ENCODE measurements around the gene DCP2. TPM values are rescaled to one million over a fixed set of nuclear protein-coding genes. Genes with fewer than 3 reads are reported as not detected.

DCP2 gene
- total RNA-seq, 1 donor, result 27.9 TPM

- Histone ChIP-seq H3K9me3 (ENCODE audit: low read depth, low read length) (no peaks in the 10 kb centered on the region), H3K27ac (ENCODE audit: low read depth, low read length) (no peak overlapping the region), H2AFZ (ENCODE audit: low read length) (no peak overlapping the region), H3K4me3 (ENCODE audit: insufficient read depth, low read length) (no peak overlapping the region), H3K36me3 (ENCODE audit: insufficient read depth, low read length) (no peaks in the 10 kb centered on the region), H3K27me3 (ENCODE audit: insufficient read depth, low read length) (no peaks in the 10 kb centered on the region), H3K4me1 (ENCODE audit: insufficient read depth, low read length) (peaks cover 10% of the 10 kb centered on the region), H3K4me2 (ENCODE audit: insufficient read depth, low read length) (no peak overlapping the region), H3K79me2 (ENCODE audit: insufficient read depth, low read length) (peaks cover 23% of the 10 kb centered on the region), H4K20me1 (ENCODE audit: insufficient read depth, low read length) (no peaks in the 10 kb centered on the region)
- TF ChIP-seq CTCF (IDR thresholded peaks at IDR 0.05; ENCODE audit: extremely low read depth, low read depth, low read length), result no peak
- no peak for DNase-seq (ENCODE audit: insufficient read length, low spot score, missing footprints)
Observed at GRCh38 chr5:112973904-112974303, 2.7 kb upstream of the DCP2 start.

- DNase-seq (ENCODE audit: insufficient read length, low spot score, missing footprints), result no peak
- Histone ChIP-seq H3K9me3 (ENCODE audit: low read depth, low read length) (no peaks in the 10 kb centered on the region), H3K27ac (ENCODE audit: low read depth, low read length) (no peak overlapping the region), H3K27me3 (ENCODE audit: insufficient read depth, low read length) (no peaks in the 10 kb centered on the region), H3K4me2 (ENCODE audit: insufficient read depth, low read length) (no peak overlapping the region), H3K79me2 (ENCODE audit: insufficient read depth, low read length) (peaks cover 33% of the 10 kb centered on the region), H2AFZ (ENCODE audit: low read length) (peak overlapping the region; percentile 32), H4K20me1 (ENCODE audit: insufficient read depth, low read length) (no peaks in the 10 kb centered on the region), H3K4me1 (ENCODE audit: insufficient read depth, low read length) (peaks cover 10% of the 10 kb centered on the region), H3K4me3 (ENCODE audit: insufficient read depth, low read length) (no peak overlapping the region), H3K36me3 (ENCODE audit: insufficient read depth, low read length) (no peaks in the 10 kb centered on the region)
- no peak for TF ChIP-seq CTCF (IDR thresholded peaks at IDR 0.05; ENCODE audit: extremely low read depth, low read depth, low read length)
Observed at GRCh38 chr5:112974901-112975300, 1.7 kb upstream of the DCP2 start.

- Histone ChIP-seq H3K4me1 (ENCODE audit: insufficient read depth, low read length) (peaks cover 10% of the 10 kb centered on the region), H3K4me3 (ENCODE audit: insufficient read depth, low read length) (peak overlapping the region; percentile 97), H2AFZ (ENCODE audit: low read length) (peak overlapping the region; percentile 97), H3K4me2 (ENCODE audit: insufficient read depth, low read length) (peak overlapping the region; percentile 85), H3K36me3 (ENCODE audit: insufficient read depth, low read length) (peaks cover under 1% of the 10 kb centered on the region), H3K79me2 (ENCODE audit: insufficient read depth, low read length) (peaks cover 43% of the 10 kb centered on the region), H3K27me3 (ENCODE audit: insufficient read depth, low read length) (no peaks in the 10 kb centered on the region), H3K27ac (ENCODE audit: low read depth, low read length) (peak overlapping the region; percentile 67), H4K20me1 (ENCODE audit: insufficient read depth, low read length) (no peaks in the 10 kb centered on the region), H3K9me3 (ENCODE audit: low read depth, low read length) (no peaks in the 10 kb centered on the region)
- no peak for TF ChIP-seq CTCF (IDR thresholded peaks at IDR 0.05; ENCODE audit: extremely low read depth, low read depth, low read length)
- no peak for DNase-seq (ENCODE audit: insufficient read length, low spot score, missing footprints)
Observed at GRCh38 chr5:112975721-112976431, 722 bp upstream of the DCP2 start.

- H4K20me1 ChIP-seq (ENCODE audit: insufficient read depth, low read length), result no peaks in the 10 kb centered on the region
- H3K4me2 ChIP-seq (ENCODE audit: insufficient read depth, low read length), result peak overlapping the region; percentile 85
- peaks cover 10% of the 10 kb centered on the region for H3K4me1 ChIP-seq (ENCODE audit: insufficient read depth, low read length)
- H3K27ac ChIP-seq (ENCODE audit: low read depth, low read length), result peak overlapping the region; percentile 85
- peak overlapping the region; percentile 97 for H3K4me3 ChIP-seq (ENCODE audit: insufficient read depth, low read length)
- peak overlapping the region; percentile 97 for H2AFZ ChIP-seq (ENCODE audit: low read length)
- H3K36me3 ChIP-seq (ENCODE audit: insufficient read depth, low read length), result peaks cover 11% of the 10 kb centered on the region
- H3K27me3 ChIP-seq (ENCODE audit: insufficient read depth, low read length), result no peaks in the 10 kb centered on the region
- TF ChIP-seq CTCF (IDR thresholded peaks at IDR 0.05; ENCODE audit: extremely low read depth, low read depth, low read length), result no peak
- H3K9me3 ChIP-seq (ENCODE audit: low read depth, low read length), result no peaks in the 10 kb centered on the region
- no peak for DNase-seq (ENCODE audit: insufficient read length, low spot score, missing footprints)
- H3K79me2 ChIP-seq (ENCODE audit: insufficient read depth, low read length), result peaks cover 58% of the 10 kb centered on the region
Observed at GRCh38 chr5:112977440-112977861, 853 bp downstream of the DCP2 start.

Measured in osteoblast (primary cell).